GM12878 (cell line): Measurements from ENCODE around the gene SLC43A1. TPM values are rescaled to one million over a fixed set of nuclear protein-coding genes. Genes with fewer than 3 reads are reported as not detected.

Experiments used
- ATAC-seq: fragments of 200-7000 bp; cut with Tn5 transposase; 3 replicates; pipeline ENCODE4 v1.9.1; 2020; ENCODE audit warnings: mild to moderate bottlenecking, moderate library complexity
- BruUV-seq: library from RNA; stranded (reverse); fragments of 400-500 nt; replicated peaks from 2 replicates; lab custom pipeline; 2021; lab: Mats Ljungman, UMichigan
- CTCF ChIA-PET: fragments of 300-600 bp; sonication (Branson Sonifier 250); formaldehyde crosslinking; extraction: SDS; loops from one replicate; lab custom pipeline; 2021; ENCODE audit warnings: inconsistent platforms; lab: Yijun Ruan, JAX
- POLR2A ChIA-PET: fragments of 350-600 bp; formaldehyde crosslinking; extraction: SDS; loops from one replicate; lab custom pipeline; 2021; ENCODE audit warnings: inconsistent platforms; lab: Charles Lee
- RAD21 ChIA-PET: fragments of 300-600 bp; sonication (Branson Sonifier 250); formaldehyde crosslinking; loops from one replicate; lab custom pipeline; 2023; ENCODE audit warnings: antibody characterized with exemption; ENCODE audit not compliant: unreplicated experiment; lab: Charles Lee
- SMC1A ChIA-PET: fragments of 300-600 bp; sonication (Branson Sonifier 250); formaldehyde crosslinking; loops from one replicate; lab custom pipeline; 2023; ENCODE audit not compliant: unreplicated experiment, uncharacterized antibody; lab: Charles Lee
- DNase-seq: peaks from one replicate; pipeline ENCODE4 v3.0.0-alpha.2; 2011; ENCODE audit warnings: low read depth, low spot score
- FAIRE-seq: peaks from 3 replicates; lab custom pipeline; 2011; peaks lifted over from hg19 to GRCh38; lab: Jason Lieb, UNC
- H2AFZ ChIP-seq: 2 replicates; pipeline ENCODE4 v1.6.0; 2011; ENCODE audit warnings: low read depth, low read length, control low read depth; ENCODE audit not compliant: control insufficient read depth
- H3K27ac ChIP-seq: 2 replicates; pipeline ENCODE4 v1.5.1; 2011; ENCODE audit warnings: control low read depth; ENCODE audit not compliant: control insufficient read depth, insufficient read depth
- H3K27me3 ChIP-seq, 2 experiments: replicated peaks in 1 of 2; 2 replicates each; pipeline versions ENCODE4 v1.6.0 to v1.6.1; 2011; ENCODE audit warnings: low read length in 1 of 2; ENCODE audit not compliant: control insufficient read depth in 2 of 2, insufficient read depth in 2 of 2
- H3K36me3 ChIP-seq, 2 experiments: 2 replicates each; pipeline ENCODE4 v1.5.1; 2011; ENCODE audit warnings: low read length in 1 of 2; ENCODE audit not compliant: control insufficient read depth in 2 of 2, insufficient read depth in 2 of 2
- H3K4me1 ChIP-seq: 2 replicates; pipeline ENCODE4 v1.6.1; 2011; ENCODE audit warnings: mild to moderate bottlenecking, low read length, moderate library complexity, mixed read lengths; ENCODE audit not compliant: control insufficient read depth, insufficient read depth
- H3K4me2 ChIP-seq: 2 replicates; pipeline ENCODE4 v1.6.0; 2011; ENCODE audit warnings: control low read depth; ENCODE audit not compliant: control insufficient read depth, insufficient read depth
- H3K4me3 ChIP-seq: fragments of 200-600 bp; sonication (generic); 2 replicates; pipeline ENCODE4 v1.5.1; 2016
- H3K79me2 ChIP-seq: 2 replicates; pipeline ENCODE4 v1.6.0; 2011; ENCODE audit warnings: low read length; ENCODE audit not compliant: control insufficient read depth, insufficient read depth
- H3K9ac ChIP-seq: 2 replicates; pipeline ENCODE4 v1.8.0; 2011; ENCODE audit warnings: low read length, control low read depth, mixed read lengths; ENCODE audit not compliant: control insufficient read depth, insufficient read depth
- H3K9me3 ChIP-seq: replicated peaks from 3 replicates; pipeline ENCODE4 v1.5.1; 2011; ENCODE audit warnings: mild to moderate bottlenecking, low read length; ENCODE audit not compliant: control insufficient read depth, insufficient read depth
- H4K20me1 ChIP-seq: 2 replicates; pipeline ENCODE4 v1.6.0; 2011; ENCODE audit not compliant: control insufficient read depth, insufficient read depth
- BHLHE40 ChIP-seq, 2 experiments: fragments of 450-650 bp in 1 of 2; IDR thresholded peaks; 2 replicates each; pipeline ENCODE4 v1.6.1; 2011 to 2017; ENCODE audit warnings: low read depth in 2 of 2, borderline replicate concordance in 1 of 2, improper control_type of control experiment in 1 of 2, low read length in 1 of 2, mild to moderate bottlenecking in 1 of 2
- GABPA ChIP-seq: IDR thresholded peaks from 2 replicates; pipeline ENCODE4 v1.6.1; 2014; ENCODE audit warnings: antibody characterized with exemption, low read depth, mild to moderate bottlenecking, inconsistent platforms
- PAX8 ChIP-seq: fragments of 450-650 bp; IDR thresholded peaks from 2 replicates; pipeline ENCODE4 v1.6.1; 2017; ENCODE audit warnings: mild to moderate bottlenecking, moderate library complexity
- SIN3A ChIP-seq: IDR thresholded peaks from 2 replicates; pipeline ENCODE4 v1.6.1; 2012; ENCODE audit warnings: low read depth, low read length, improper control_type of control experiment
- STAT3 ChIP-seq: IDR thresholded peaks from 2 replicates; pipeline ENCODE4 v1.6.1; 2011; ENCODE audit warnings: low read depth, low read length, improper control_type of control experiment
- SUPT20H ChIP-seq: IDR thresholded peaks from 2 replicates; pipeline ENCODE4 v1.6.1; 2011; ENCODE audit warnings: low read depth, mild to moderate bottlenecking, low read length, moderate library complexity, borderline replicate concordance; ENCODE audit not compliant: control insufficient read depth
- ZNF622 ChIP-seq: fragments of 450-650 bp; IDR thresholded peaks from 2 replicates; pipeline ENCODE4 v1.6.1; 2017; ENCODE audit warnings: mild to moderate bottlenecking, inconsistent platforms
- WGBS: methylation state at CpG from one replicate; pipeline ENCODE4 v1.1.6; 2016; ENCODE audit warnings: low lambda C conversion rate; ENCODE audit not compliant: insufficient replicate concordance, insufficient coverage; ENCODE audit errors: missing lambda C conversion rate; 5-methylcytosine and 5-hydroxymethylcytosine counted together
- in situ Hi-C: fragments of 300-500 bp; cut with MboI; formaldehyde crosslinking; loops from 9 replicates; pipeline ENCODE4 v1.14.3; 2018; ENCODE audit warnings: mixed read lengths
- intact Hi-C: fragments of 100-400 bp; cut with micrococcal nuclease; formaldehyde crosslinking; loops from one replicate; pipeline ENCODE4 v1.14.2; 2022; ENCODE audit not compliant: unreplicated experiment
- polyA plus RNA-seq, 11 experiments: library from polyadenylated mRNA; depleted of rRNA in 4 of 11; unstranded in 6 of 11; stranded (reverse) in 5 of 11; fragments of >200 nt; fragmentation: Nextera tagmentation in 4 of 11; fragmentation: Illumina TruSeq in 1 of 11; extraction: Ambion mirVana in 4 of 11; extraction: Trizol in 1 of 11; gene quantifications; 1 replicate in 1 of 11; 2 replicates in 10 of 11; pipeline versions ENCODE4 v1.2.1 to v1.2.3, GENCODE V29; 2011 to 2016; ENCODE audit warnings: inconsistent platforms in 2 of 11, missing spikeins in 2 of 11, low read depth in 1 of 11
- total RNA-seq, 4 experiments: library from RNA; depleted of rRNA in 3 of 4; stranded (reverse); fragments of >200 nt in 3 of 4; fragmentation: Illumina TruSeq in 1 of 4; extraction: Trizol in 1 of 4; gene quantifications; 2 replicates each; pipeline versions ENCODE4 v1.2.1 to v1.2.3, GENCODE V29; 2013 to 2021
- TF ChIP-seq, protein P1 (sequence below): fragments of 450-650 bp; IDR thresholded peaks from 2 replicates; pipeline ENCODE4 v1.6.1; 2017; ENCODE audit warnings: antibody characterized with exemption, mild to moderate bottlenecking, moderate library complexity
- TF ChIP-seq, protein P2 (sequence below): IDR thresholded peaks from 2 replicates; pipeline ENCODE4 v1.6.1; 2011; ENCODE audit warnings: low read depth, low read length, improper control_type of control experiment, borderline replicate concordance
- TF ChIP-seq, protein P3 (sequence below): fragments of 450-650 bp; IDR thresholded peaks from 2 replicates; pipeline ENCODE4 v1.6.1; 2016; ENCODE audit warnings: mild to moderate bottlenecking

The SLC43A1 gene
- total and polyA plus RNA-seq, 10 of the 15 experiments (the other 5 are each of a cell fraction or from before 2014, with no cell fraction given), result 1.0 to 17.8 (median 12.6) TPM

DNA sequence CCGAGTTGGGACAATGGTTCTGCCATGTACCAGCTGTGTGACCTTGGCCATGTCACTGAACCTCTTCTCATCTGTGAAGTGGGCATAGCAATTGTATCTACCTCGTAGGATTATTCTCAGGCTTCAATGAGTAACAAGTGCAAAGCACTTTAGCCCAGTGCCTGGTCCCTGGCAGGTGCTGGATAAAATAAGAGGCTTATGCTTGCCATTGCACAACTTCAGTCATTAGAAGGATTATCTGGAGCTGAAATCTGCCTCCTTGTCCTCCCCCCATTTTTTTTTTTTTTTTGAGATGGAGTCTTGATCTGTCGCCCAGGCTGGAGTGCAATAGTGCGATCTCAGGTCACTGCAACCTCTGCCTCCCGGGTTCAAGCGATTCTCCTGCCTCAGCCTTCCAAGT lies 29.1 kb upstream of the SLC43A1 start:
- SMC1A ChIA-PET, result interaction anchor here (1.2 kb wide), 1 partner anchor 28 kb away, joined by 4 read pairs; no protein-coding TSS in a partner anchor
- peaks cover 15% of the 10 kb centered on the region for H3K4me1 ChIP-seq
- no peaks in the 10 kb centered on the region for H3K79me2 ChIP-seq
- H3K36me3 ChIP-seq, result peaks cover 0 to 2% of the 10 kb centered on the region in 2 experiments; a peak in 3 of 4 replicates
- DNase-seq (no peak), ATAC-seq (no peak), FAIRE-seq (no peak)
- H3K9ac ChIP-seq, result no peak overlapping the region
- intact Hi-C loops, result no loop called here
- POLR2A ChIA-PET, result interaction anchor here (1.0 kb wide), 1 partner anchor 110 kb away, joined by 3 read pairs; no protein-coding TSS in a partner anchor
- no peak overlapping the region for H3K27ac ChIP-seq
- 74% methylated on average over 5 of the region's 6 CpGs for WGBS
- no peaks in the 10 kb centered on the region for H3K27me3 ChIP-seq
- in situ Hi-C loops, result no loop called here
- H4K20me1 ChIP-seq, result no peaks in the 10 kb centered on the region
- CTCF ChIA-PET, result interaction anchor here (0.6 to 1.3 kb wide), 3 partner anchors 13 to 100 kb away, joined by 3 read pairs; partner anchors contain the start of gene UBE2L6
- no peak overlapping the region for H2AFZ ChIP-seq
- no peaks in the 10 kb centered on the region for H3K9me3 ChIP-seq
- no peak overlapping the region for H3K4me3 ChIP-seq
- H3K4me2 ChIP-seq, result no peak overlapping the region
- RAD21 ChIA-PET, result no interaction called here
- TF ChIP-seq, protein P1, sequence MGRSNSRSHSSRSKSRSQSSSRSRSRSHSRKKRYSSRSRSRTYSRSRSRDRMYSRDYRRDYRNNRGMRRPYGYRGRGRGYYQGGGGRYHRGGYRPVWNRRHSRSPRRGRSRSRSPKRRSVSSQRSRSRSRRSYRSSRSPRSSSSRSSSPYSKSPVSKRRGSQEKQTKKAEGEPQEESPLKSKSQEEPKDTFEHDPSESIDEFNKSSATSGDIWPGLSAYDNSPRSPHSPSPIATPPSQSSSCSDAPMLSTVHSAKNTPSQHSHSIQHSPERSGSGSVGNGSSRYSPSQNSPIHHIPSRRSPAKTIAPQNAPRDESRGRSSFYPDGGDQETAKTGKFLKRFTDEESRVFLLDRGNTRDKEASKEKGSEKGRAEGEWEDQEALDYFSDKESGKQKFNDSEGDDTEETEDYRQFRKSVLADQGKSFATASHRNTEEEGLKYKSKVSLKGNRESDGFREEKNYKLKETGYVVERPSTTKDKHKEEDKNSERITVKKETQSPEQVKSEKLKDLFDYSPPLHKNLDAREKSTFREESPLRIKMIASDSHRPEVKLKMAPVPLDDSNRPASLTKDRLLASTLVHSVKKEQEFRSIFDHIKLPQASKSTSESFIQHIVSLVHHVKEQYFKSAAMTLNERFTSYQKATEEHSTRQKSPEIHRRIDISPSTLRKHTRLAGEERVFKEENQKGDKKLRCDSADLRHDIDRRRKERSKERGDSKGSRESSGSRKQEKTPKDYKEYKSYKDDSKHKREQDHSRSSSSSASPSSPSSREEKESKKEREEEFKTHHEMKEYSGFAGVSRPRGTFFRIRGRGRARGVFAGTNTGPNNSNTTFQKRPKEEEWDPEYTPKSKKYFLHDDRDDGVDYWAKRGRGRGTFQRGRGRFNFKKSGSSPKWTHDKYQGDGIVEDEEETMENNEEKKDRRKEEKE, result no peak
- no peak for TF ChIP-seq SIN3A
- TF ChIP-seq GABPA, result no peak
- TF ChIP-seq, protein P2, sequence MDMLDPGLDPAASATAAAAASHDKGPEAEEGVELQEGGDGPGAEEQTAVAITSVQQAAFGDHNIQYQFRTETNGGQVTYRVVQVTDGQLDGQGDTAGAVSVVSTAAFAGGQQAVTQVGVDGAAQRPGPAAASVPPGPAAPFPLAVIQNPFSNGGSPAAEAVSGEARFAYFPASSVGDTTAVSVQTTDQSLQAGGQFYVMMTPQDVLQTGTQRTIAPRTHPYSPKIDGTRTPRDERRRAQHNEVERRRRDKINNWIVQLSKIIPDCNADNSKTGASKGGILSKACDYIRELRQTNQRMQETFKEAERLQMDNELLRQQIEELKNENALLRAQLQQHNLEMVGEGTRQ, result no peak
- TF ChIP-seq, protein P3, sequence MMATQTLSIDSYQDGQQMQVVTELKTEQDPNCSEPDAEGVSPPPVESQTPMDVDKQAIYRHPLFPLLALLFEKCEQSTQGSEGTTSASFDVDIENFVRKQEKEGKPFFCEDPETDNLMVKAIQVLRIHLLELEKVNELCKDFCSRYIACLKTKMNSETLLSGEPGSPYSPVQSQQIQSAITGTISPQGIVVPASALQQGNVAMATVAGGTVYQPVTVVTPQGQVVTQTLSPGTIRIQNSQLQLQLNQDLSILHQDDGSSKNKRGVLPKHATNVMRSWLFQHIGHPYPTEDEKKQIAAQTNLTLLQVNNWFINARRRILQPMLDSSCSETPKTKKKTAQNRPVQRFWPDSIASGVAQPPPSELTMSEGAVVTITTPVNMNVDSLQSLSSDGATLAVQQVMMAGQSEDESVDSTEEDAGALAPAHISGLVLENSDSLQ, result no peak
- no peak for TF ChIP-seq PAX8
- no peak for TF ChIP-seq ZNF622
- no peak for TF ChIP-seq SUPT20H
- TF ChIP-seq BHLHE40 (IDR thresholded peaks at IDR 0.05; ENCODE audit: borderline replicate concordance in 1 of 2, low read depth in 2 of 2, low read length in 1 of 2), result no peak
- TF ChIP-seq STAT3, result no peak
- no TSS peak for BruUV-seq
